ENCODE data around the gene AUH. TPM values are rescaled to one million over a fixed set of nuclear protein-coding genes. Genes with fewer than 3 reads are reported as not detected.

The AUH gene
- total RNA-seq, 1 experiment from 2014 or later: 16.6 TPM

DNA sequence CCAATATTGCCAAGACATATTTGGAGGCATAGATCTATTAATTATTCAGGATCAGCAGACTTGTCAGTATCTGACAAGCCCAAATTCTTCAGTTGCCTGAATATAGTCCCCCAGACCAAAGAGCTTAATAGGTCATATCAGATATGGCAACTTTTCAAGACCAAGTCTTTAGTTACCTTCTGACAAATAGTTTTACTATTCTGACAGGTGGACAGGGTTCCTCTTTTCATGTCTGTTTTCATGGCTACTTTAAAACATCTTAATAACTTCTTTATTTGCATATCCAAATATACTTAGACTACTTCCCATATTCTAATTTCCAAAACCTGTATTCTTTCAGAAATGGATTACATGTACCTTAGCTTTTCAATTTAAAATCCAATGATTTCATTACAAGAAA, 65.4 kb downstream of the AUH start:
- no peak for DNase-seq (ENCODE audit: low read depth)

- DNase-seq (ENCODE audit: low read depth): no peak
Observed at GRCh38 chr9:91295357-91295756, 66.4 kb downstream of the AUH start.

DNA sequence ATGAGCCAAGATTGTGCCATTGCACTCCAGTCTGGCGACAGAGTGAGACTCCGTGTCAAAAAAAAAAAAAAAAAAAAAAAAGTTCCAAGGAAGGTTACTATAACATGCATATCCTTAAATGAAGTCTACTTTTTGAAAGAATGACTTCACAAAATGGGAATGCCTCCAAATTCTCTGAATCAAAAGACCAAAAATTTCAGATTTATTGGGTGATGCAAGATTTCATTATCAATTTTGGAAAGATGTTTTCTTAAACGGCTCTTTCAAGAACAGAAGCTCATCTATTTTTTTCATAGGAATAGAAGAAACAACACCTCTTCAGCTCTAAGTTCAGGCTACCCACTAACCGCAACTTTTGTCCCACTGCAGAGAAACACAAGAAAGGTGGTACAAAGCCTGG, 69.9 kb downstream of the AUH start:
- no peak for DNase-seq (ENCODE audit: low read depth)

DNA sequence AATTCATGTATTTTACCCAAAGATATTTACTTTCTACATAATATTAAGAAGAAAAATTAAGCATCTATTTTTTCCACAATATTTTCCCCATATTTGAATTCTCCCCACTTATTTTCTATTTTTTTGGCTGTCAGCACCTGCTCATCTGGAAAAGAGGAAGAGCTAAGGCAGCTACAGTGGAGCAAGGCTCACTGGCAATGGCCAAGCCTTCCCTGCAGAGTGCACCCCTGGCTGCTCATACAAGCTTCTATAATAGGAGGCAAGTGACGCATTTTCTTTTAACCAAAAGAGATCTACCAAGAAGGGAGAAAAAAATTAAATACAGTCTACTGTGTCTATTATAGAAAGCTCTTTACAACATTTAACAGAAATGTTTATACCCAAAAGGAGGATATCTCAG, 72.5 kb downstream of the AUH start:
- DNase-seq (ENCODE audit: low read depth): no peak

DNA sequence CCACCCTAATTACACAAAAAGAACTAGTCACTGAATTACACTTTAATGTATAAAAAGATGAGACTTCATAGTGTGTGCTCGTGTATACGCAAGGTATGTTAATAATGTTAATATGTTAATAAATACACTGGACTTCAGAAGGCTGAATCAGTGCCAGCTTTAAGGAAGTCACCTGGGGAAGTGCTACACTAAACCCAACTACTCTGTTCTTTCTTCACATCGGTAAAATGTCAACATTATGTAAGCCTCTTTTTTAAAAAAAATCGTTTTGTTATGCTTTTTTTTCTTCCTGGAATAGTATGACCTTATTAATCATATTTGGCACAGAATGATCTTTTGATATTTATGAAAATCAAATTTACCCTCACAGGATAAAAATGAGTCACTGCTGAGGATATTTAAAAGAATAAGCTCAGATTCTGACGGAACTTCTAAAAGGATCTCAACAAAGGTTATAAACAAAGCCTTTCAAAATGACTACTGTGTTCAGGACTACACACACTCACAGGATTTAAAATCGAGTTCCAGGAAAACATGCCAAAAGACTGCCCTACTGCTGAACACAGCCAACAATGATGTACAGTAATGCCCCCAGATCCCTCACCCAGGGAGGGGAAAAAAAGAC, 75.9 kb downstream of the AUH start:
- no peak for DNase-seq (ENCODE audit: low read depth)

DNA sequence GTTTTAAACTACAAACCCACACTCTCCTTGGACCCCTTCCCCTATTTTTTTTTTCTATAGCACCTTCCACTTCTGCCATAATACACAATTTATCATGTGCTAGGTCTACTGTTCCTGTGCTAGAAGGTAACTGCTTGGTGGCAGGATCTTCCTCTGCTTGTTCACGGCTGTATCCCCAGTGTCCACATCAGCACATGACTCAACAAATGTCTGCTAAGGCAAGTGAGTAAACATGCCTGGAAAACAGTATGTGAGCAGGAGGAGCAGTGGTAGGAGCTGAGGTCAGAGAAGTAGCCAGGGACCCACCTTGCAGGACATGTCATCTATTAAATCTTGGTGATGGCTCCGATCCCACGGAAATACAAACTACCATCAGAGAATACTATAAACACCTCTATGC, 79.4 kb downstream of the AUH start:
- DNase-seq (ENCODE audit: low read depth): peak; percentile 26

GRCh38 chr9:91279296-91280204, 82.2 kb downstream of the AUH start:
- no peak for DNase-seq (ENCODE audit: low read depth)

- no peak for DNase-seq (ENCODE audit: low read depth)
Observed at GRCh38 chr9:91276513-91276912, 85.2 kb downstream of the AUH start.

GRCh38 chr9:91275655-91276054, 86.1 kb downstream of the AUH start:
- DNase-seq (ENCODE audit: low read depth): no peak

- no peak for DNase-seq (ENCODE audit: low read depth)
Observed at GRCh38 chr9:91274949-91275492, 86.7 kb downstream of the AUH start.

- DNase-seq (ENCODE audit: low read depth): peak; percentile 78
Observed at GRCh38 chr9:91273853-91274552, 87.7 kb downstream of the AUH start.

GRCh38 chr9:91271156-91271555, 90.6 kb downstream of the AUH start:
- DNase-seq (ENCODE audit: low read depth): no peak

GRCh38 chr9:91269907-91270491, 91.7 kb downstream of the AUH start:
- no peak for DNase-seq (ENCODE audit: low read depth)

GRCh38 chr9:91266448-91266847, 95.3 kb downstream of the AUH start:
- no peak for DNase-seq (ENCODE audit: low read depth)

- no peak for DNase-seq (ENCODE audit: low read depth)
Observed at GRCh38 chr9:91265514-91265913, 96.2 kb downstream of the AUH start.

DNA sequence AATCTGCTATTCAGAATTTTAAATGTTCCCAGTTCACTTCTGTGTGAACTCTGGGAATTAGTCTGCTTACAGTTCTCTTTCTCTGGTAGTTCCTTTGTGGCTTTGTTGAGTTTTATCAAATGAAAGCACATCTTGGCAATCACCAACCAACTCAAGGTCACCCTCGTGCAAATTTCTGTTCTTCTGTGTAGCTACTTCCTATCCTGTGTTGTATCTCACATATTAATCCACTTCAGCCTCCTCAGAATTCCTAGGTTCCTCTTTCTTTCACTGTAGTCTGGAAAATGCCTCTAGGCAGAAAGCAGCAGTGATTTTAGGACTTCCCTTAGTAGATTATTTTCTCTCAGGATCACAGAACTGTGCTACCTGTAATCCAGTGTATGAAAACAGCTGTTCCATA, 100.3 kb downstream of the AUH start:
- DNase-seq (ENCODE audit: low read depth): no peak

DNA sequence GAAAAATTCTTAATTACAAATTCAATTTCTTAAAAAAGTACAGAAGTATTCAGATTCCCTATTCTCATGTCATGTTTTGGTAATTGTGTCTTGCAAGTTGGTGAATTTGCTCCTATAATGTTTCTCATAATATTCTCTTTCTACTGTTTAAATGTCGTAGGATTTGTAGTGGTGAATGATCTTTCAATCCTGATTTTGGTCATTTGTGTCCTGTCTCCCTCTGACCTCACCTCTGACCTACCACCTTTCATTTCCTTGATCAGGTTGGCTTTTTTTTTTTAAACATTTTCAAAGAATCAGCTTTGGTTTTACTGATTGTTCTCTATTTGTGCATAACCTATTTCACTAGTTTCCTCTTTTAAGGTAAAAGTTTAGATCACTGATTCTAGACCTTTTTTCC, 102.6 kb downstream of the AUH start:
- DNase-seq (ENCODE audit: low read depth): no peak

GRCh38 chr9:91258451-91258850, 103.3 kb downstream of the AUH start:
- DNase-seq (ENCODE audit: low read depth): no peak

DNA sequence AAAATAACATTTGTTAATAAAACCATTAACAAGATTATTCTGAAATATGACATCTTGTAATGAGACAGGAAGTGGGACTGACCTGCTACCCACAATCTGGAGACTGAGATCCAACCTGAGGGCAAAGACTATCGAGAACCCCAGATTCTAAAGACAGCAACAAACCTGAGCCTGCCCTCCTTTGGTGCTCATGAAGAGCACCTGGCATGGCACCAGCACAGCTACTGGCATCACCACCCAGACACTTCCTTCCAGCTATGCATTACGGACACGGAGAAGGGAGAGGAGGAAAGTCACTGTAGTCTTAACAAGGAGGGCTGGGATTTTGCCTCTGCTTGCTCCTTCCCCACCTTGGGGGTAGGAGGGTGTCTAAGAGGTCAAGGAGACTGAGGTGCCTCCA, 105.5 kb downstream of the AUH start:
- no peak for DNase-seq (ENCODE audit: low read depth)

DNA sequence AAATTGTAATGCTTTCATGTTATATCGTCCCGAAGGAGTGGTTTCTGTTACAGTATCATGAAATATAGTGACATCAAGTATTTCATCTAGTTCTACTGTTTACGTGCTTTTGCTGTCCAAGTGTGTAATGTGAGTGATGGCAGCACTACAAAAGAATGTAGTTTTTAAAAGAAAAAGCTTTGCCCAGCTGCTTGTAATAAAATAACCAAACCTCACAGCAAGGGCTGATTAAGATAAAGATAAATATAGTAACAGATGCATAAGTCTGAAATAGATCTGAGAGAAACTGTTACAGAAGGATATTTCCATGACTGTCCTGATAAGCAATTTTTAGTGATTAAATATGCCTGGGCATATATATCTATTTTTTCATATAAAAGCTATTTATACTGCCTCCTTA, 106.4 kb downstream of the AUH start:
- DNase-seq (ENCODE audit: low read depth): peak; percentile 6

GRCh38 chr9:91253488-91253887, 108.2 kb downstream of the AUH start:
- peak; percentile 49 for DNase-seq (ENCODE audit: low read depth)

DNA sequence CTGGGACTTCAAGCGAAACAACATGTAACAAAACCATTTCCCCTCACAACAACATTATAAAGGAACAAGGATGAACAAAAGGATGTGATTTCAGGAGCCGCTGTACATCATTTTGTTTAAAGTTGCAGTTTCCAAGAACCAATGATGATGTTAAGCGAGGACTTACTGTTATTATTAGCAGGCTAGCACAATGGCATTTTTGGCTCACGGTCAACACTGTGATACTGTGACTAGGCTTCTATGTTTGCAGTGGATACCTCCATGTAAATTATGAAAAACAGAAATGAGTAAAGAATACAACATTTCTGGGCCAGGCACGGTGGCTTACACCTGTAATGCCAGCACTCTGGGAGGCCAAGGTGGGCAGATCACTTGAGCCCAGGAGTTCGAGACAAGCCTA, 113.0 kb downstream of the AUH start:
- DNase-seq (ENCODE audit: low read depth): no peak
